ENCODE results near the gene GNB1.

- no peak for TF ChIP-seq POLR2A (IDR thresholded peaks at IDR 0.05)
- TF ChIP-seq CTCF (IDR thresholded peaks at IDR 0.05) = no peak
Observed at GRCh38 chr1:1764876-1765470, 125.9 kb downstream of the GNB1 start.

Data from tibial nerve (tissue), 3 donors.